DND-41 (cell line): ENCODE data around the gene GNAS-AS1.

Experiments
- CTCF ChIP-seq: IDR thresholded peaks from 2 replicates; pipeline ENCODE4 v1.5.1; 2012; ENCODE audit warnings: borderline replicate concordance, low read length, moderate library complexity, mild to moderate bottlenecking; ENCODE audit not compliant: poor library complexity, severe bottlenecking; ENCODE audit errors: extremely low read depth
- EZH2 ChIP-seq: IDR thresholded peaks from 3 replicates; pipeline ENCODE4 v1.6.1; 2012; ENCODE audit warnings: borderline replicate concordance, low read depth, mild to moderate bottlenecking, moderate library complexity, low read length, inconsistent platforms; ENCODE audit not compliant: severe bottlenecking

GRCh38 chr20:58891718-58892140, 41.0 kb upstream of the GNAS-AS1 start:
- TF ChIP-seq CTCF (no peak), EZH2 (no peak)
